ENCODE measurements around the gene KCNK10.

DNA sequence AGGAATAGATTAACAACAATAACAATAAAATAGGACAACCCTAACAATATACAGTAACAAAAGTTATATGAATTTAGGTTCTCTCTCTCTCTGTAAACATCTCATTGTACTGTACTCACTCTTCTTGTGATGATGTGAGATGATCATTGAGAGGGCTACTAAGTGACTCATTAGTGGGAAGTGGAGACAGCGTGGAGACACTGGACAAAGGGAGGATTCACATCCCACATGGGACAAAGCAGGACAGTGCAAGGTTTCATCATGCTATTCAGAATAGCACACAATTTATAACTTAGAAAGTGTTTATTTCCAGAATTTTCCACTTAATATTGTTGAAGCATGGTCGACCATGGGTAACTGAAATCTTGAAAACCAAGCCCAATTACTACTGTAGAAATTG is 36.4 kb upstream of the KCNK10 start:
- TF ChIP-seq ZNF274 (IDR thresholded peaks at IDR 0.05; ENCODE audit: borderline replicate concordance, extremely low read depth, low read length) (no peak), RXRA (IDR thresholded peaks at IDR 0.05; ENCODE audit: insufficient read depth, low read depth, low read length) (no peak), EP300 (IDR thresholded peaks at IDR 0.05; ENCODE audit: borderline replicate concordance in 1 of 2, low read depth in 2 of 2, low read length in 2 of 2) (no peak), EZH2 (IDR thresholded peaks at IDR 0.05; ENCODE audit: low read depth, low read length, severe bottlenecking) (no peak), EGR1 (IDR thresholded peaks at IDR 0.05; ENCODE audit: borderline replicate concordance, low read depth, low read length) (no peak), POLR2A (IDR thresholded peaks at IDR 0.05; ENCODE audit: control extremely low read depth in 1 of 2, low read depth in 2 of 2, low read length in 2 of 2) (no peak), CHD2 (IDR thresholded peaks at IDR 0.05; ENCODE audit: low read length) (no peak), JUN (IDR thresholded peaks at IDR 0.05; ENCODE audit: low read depth, low read length) (no peak), KDM4A (IDR thresholded peaks at IDR 0.05; ENCODE audit: low read depth, low read length, severe bottlenecking) (no peak), JUND (IDR thresholded peaks at IDR 0.05; ENCODE audit: low read length) (no peak), HDAC6 (IDR thresholded peaks at IDR 0.05; ENCODE audit: low read depth, low read length) (no peak), TCF12 (IDR thresholded peaks at IDR 0.05; ENCODE audit: low read depth, low read length) (no peak)
- TF ChIP-seq, protein P1, sequence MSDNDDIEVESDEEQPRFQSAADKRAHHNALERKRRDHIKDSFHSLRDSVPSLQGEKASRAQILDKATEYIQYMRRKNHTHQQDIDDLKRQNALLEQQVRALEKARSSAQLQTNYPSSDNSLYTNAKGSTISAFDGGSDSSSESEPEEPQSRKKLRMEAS (IDR thresholded peaks at IDR 0.05): no peak
- TF ChIP-seq, protein P2, sequence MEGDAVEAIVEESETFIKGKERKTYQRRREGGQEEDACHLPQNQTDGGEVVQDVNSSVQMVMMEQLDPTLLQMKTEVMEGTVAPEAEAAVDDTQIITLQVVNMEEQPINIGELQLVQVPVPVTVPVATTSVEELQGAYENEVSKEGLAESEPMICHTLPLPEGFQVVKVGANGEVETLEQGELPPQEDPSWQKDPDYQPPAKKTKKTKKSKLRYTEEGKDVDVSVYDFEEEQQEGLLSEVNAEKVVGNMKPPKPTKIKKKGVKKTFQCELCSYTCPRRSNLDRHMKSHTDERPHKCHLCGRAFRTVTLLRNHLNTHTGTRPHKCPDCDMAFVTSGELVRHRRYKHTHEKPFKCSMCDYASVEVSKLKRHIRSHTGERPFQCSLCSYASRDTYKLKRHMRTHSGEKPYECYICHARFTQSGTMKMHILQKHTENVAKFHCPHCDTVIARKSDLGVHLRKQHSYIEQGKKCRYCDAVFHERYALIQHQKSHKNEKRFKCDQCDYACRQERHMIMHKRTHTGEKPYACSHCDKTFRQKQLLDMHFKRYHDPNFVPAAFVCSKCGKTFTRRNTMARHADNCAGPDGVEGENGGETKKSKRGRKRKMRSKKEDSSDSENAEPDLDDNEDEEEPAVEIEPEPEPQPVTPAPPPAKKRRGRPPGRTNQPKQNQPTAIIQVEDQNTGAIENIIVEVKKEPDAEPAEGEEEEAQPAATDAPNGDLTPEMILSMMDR (IDR thresholded peaks at IDR 0.05; ENCODE audit: control extremely low read depth in 1 of 3, insufficient read depth in 1 of 3, low read depth in 1 of 3, low read length in 3 of 3): no peak

All from H1 (cell line).